PFSK-1 (cell line): ENCODE data around the gene GNG7.

Experiments
- FOXP2 ChIP-seq: optimal IDR thresholded peaks from 2 replicates; pipeline ENCODE3; 2011; ENCODE audit warnings: borderline replicate concordance, control low read depth, inconsistent platforms; ENCODE audit not compliant: insufficient read depth; ENCODE audit errors: extremely low read length, extremely low read depth
- POLR2AphosphoS5 ChIP-seq: IDR thresholded peaks from 2 replicates; pipeline ENCODE4 v1.6.1; 2012; ENCODE audit warnings: low read depth, mild to moderate bottlenecking, control low read depth, low read length, moderate library complexity
- REST ChIP-seq, 2 experiments: IDR thresholded peaks; 2 replicates each; pipeline versions ENCODE4 v1.6.1 to v1.8.0; 2011 to 2012; ENCODE audit warnings: low read depth in 2 of 2, low read length in 2 of 2, control low read depth in 1 of 2, inconsistent platforms in 1 of 2, mild to moderate bottlenecking in 1 of 2, moderate library complexity in 1 of 2; ENCODE audit not compliant: insufficient read depth in 1 of 2
- SIN3A ChIP-seq: IDR thresholded peaks from 2 replicates; pipeline ENCODE4 v1.6.1; 2012; ENCODE audit warnings: mild to moderate bottlenecking, low read length, moderate library complexity, borderline replicate concordance; ENCODE audit not compliant: insufficient read depth
- TAF1 ChIP-seq: IDR thresholded peaks from 2 replicates; pipeline ENCODE4 v1.6.1; 2012; ENCODE audit warnings: low read length, control low read depth, borderline replicate concordance; ENCODE audit not compliant: insufficient read depth

The GNG7 gene

GRCh38 chr19:2668175-2668763 lies 34.2 kb downstream of the GNG7 start:
- TF ChIP-seq FOXP2 (no peak), TAF1 (no peak), SIN3A (no peak)

- TF ChIP-seq FOXP2 (no peak), REST (IDR thresholded peaks at IDR 0.05; ENCODE audit: insufficient read depth in 1 of 2, low read depth in 2 of 2, low read length in 2 of 2) (no peak), POLR2AphosphoS5 (no peak), SIN3A (no peak), TAF1 (no peak)
These were observed 36.0 kb downstream of the GNG7 start for GRCh38 chr19:2666344-2666994.

GRCh38 chr19:2665103-2665502 lies 37.4 kb downstream of the GNG7 start:
- TF ChIP-seq POLR2AphosphoS5 (no peak), TAF1 (no peak), FOXP2 (no peak), SIN3A (no peak), REST (IDR thresholded peaks at IDR 0.05; ENCODE audit: insufficient read depth in 1 of 2, low read depth in 2 of 2, low read length in 2 of 2) (no peak)

GRCh38 chr19:2663920-2664571 lies 38.4 kb downstream of the GNG7 start:
- TF ChIP-seq SIN3A (no peak), TAF1 (no peak), REST (IDR thresholded peaks at IDR 0.05; ENCODE audit: insufficient read depth in 1 of 2, low read depth in 2 of 2, low read length in 2 of 2) (no peak), FOXP2 (no peak), POLR2AphosphoS5 (no peak)

- TF ChIP-seq REST (IDR thresholded peaks at IDR 0.05; ENCODE audit: insufficient read depth in 1 of 2, low read depth in 2 of 2, low read length in 2 of 2) = no peak
- no peak for TF ChIP-seq FOXP2
- no peak for TF ChIP-seq TAF1
- TF ChIP-seq POLR2AphosphoS5 = no peak
- TF ChIP-seq SIN3A = no peak
These were observed 40.9 kb downstream of the GNG7 start for GRCh38 chr19:2661615-2662014.
